Skin of body (tissue), 2 donors: ENCODE data around the gene CYP46A1. TPM values are rescaled to one million over a fixed set of nuclear protein-coding genes. Genes with fewer than 3 reads are reported as not detected.

Experiments used
- DNase-seq: peaks from one replicate; lab custom pipeline; 2025; lab: John Stamatoyannopoulos, UW
- total RNA-seq: library from RNA; depleted of rRNA; stranded (reverse); fragments of >200 nt; gene quantifications from one replicate; pipeline ENCODE4 v1.2.3, GENCODE V29; 2014

The CYP46A1 gene
- total RNA-seq, 1 donor from 2014 or later = 2.0 TPM

- DNase-seq = no peak
These were observed 58.0 kb downstream of the CYP46A1 start for GRCh38 chr14:99742074-99742473.

GRCh38 chr14:99742509-99743487 lies 58.7 kb downstream of the CYP46A1 start:
- no peak for DNase-seq

GRCh38 chr14:99744199-99744872 lies 60.2 kb downstream of the CYP46A1 start:
- DNase-seq = no peak

- no peak for DNase-seq
These were observed 60.8 kb downstream of the CYP46A1 start for GRCh38 chr14:99744873-99745224.

GRCh38 chr14:99745307-99745951 lies 61.3 kb downstream of the CYP46A1 start:
- no peak for DNase-seq

- DNase-seq = no peak
These were observed 63.1 kb downstream of the CYP46A1 start for GRCh38 chr14:99747167-99747566.

GRCh38 chr14:99747582-99748330 lies 63.7 kb downstream of the CYP46A1 start:
- DNase-seq = no peak

- DNase-seq = no peak
These were observed 64.4 kb downstream of the CYP46A1 start for GRCh38 chr14:99748529-99748928.

- DNase-seq = no peak
These were observed 65.0 kb downstream of the CYP46A1 start for GRCh38 chr14:99749142-99749541.

- no peak for DNase-seq
These were observed 65.9 kb downstream of the CYP46A1 start for GRCh38 chr14:99749763-99750715.

- DNase-seq = no peak
These were observed 66.8 kb downstream of the CYP46A1 start for GRCh38 chr14:99750746-99751450.

- no peak for DNase-seq
These were observed 67.7 kb downstream of the CYP46A1 start for GRCh38 chr14:99751539-99752485.

GRCh38 chr14:99752486-99753121 lies 68.5 kb downstream of the CYP46A1 start:
- DNase-seq = no peak

GRCh38 chr14:99753225-99754140 lies 69.4 kb downstream of the CYP46A1 start:
- no peak for DNase-seq

GRCh38 chr14:99754141-99755067 lies 70.3 kb downstream of the CYP46A1 start:
- DNase-seq = no peak

- no peak for DNase-seq
These were observed 70.9 kb downstream of the CYP46A1 start for GRCh38 chr14:99755068-99755405.
